Activated CD8-positive, alpha-beta memory T cell treated with anti-CD3 and anti-CD28 coated beads, Interleukin-2, amount 50 U/mL, for 48 hours (primary cell): ENCODE results near the gene CLEC4M.
"Not testable (repeated sequence)": the region's sequence is repeated elsewhere in the genome, so short reads cannot be mapped to it uniquely, and the experiment has no call there.

ENCODE experiments used
- DNase-seq: peaks from one replicate; pipeline ENCODE4 v3.0.0-alpha.2; 2020

CLEC4M gene

DNA sequence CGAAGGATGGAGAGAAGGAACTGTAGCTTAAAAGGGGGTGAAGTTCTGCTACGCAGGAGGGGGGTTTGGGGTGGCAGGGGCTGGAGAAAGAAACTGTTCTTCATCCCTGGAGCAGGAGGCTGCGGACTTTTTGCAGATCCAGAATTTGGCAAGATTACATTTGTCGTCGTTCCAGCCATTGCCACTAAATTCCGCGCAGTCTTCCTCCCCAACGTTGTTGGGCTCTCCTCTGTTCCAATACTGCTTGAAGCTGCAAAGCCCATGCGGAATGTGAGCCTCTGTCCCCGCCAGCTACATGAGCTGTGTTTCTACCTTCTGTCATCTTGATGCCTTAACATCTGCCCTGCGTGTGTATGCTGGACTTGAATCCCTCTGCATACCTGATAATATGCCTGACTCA is 20.1 kb upstream of the CLEC4M start:
- DNase-seq, result no peak

DNA sequence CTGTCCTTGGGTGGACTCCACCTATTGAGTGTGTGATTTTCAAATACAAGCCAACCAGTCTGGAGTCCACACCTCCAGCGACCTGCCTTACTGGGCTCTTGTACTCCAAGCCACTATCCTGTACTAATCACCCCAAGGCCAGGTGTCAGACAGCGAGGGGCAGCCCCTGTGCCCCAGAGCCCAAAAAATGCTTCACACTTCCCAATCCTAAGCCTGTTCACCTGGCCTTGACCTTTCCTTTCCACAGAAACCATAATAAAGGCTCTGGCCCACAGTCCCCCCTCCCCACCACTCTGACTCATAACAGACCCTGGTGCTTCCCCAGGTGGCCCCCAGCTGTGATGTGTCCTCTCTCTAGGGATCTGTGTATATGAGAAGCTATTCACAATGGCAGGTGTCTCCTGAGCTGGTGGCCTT is 19.6 kb upstream of the CLEC4M start:
- DNase-seq, result no peak

DNA sequence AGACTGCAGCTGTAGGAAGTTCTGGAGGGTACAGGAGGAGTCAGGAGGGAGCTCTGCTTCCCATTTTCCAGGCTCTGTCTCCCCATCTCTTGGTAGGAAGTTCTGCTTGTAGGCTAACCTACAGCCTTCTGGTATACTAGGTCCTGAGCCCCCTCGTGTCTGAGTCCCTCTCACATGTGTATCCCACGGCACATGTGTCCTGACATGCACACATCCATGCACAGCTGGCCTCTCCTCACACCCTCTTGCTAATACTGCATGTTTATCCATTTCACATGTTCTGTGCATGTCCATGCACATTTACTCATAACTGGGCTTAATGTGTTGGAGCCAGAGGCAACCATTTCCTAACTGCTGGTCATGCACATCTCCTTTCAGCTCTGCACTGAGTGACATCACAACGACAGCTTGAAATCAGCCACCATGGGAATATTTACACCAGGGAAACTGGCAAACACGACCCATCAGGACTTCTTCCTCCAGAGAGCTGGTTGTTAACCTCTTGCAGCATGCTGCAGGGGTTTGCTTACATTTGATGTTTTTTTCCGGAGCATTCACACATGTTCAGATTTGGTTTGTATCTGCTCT is 18.8 kb upstream of the CLEC4M start:
- no peak for DNase-seq

DNA sequence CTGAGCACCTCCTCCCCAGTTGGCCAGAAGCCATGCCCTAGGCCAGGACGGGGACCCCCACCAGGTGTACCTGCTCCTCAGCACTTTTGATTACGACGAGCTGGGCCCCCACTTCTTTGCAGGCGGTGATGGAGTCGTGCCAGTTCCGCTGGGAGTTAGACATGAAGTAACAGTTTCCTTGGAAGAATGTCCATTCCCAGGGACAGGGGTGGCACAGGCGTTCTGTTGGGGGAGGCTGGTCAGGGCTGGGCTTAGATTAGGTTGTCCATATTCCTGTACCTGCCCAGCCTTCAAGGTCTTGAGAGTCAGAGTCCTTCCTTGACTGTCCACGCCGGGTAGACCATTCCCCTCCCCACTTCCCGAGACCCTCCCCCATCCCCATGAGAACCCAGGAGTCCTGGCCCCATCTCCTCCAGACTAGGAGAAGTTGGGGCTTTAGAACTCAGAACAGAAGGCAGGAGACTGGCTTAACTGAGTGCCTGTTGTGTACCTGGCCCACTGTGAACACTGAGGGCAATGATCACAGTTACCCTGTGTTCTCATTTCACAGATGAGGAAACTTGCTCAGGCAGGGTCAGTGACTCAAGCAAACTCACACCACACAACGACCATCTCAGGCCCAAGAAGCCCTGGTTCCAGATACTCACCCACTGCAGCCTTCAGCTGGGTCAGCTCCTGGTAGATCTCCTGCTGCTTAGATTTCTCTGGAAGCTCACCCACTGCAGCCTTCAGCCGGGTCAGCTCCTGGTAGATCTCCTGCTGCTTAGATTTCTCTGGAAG is 18.0 kb upstream of the CLEC4M start:
- DNase-seq, result no peak

DNA sequence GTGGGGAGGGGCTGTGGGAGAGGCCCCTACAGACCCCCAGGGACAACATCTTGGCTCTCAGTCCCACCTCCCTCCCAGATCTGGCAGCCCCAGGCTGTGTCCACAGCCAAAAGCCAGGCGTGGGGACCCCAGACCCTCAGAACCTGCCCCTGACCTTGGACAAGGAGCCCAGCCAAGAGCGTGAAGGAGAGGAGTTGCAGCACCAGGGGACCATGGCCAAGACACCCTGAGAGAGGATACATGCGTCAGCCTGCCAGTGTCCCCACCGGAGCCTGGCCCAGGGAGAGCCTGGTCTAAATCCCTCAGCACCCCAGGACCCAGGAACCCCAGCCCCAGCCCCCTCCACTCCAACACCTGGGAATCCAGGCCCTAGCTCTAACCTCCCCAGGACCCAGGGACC is 16.7 kb upstream of the CLEC4M start:
- DNase-seq, result not testable (repeated sequence)

DNA sequence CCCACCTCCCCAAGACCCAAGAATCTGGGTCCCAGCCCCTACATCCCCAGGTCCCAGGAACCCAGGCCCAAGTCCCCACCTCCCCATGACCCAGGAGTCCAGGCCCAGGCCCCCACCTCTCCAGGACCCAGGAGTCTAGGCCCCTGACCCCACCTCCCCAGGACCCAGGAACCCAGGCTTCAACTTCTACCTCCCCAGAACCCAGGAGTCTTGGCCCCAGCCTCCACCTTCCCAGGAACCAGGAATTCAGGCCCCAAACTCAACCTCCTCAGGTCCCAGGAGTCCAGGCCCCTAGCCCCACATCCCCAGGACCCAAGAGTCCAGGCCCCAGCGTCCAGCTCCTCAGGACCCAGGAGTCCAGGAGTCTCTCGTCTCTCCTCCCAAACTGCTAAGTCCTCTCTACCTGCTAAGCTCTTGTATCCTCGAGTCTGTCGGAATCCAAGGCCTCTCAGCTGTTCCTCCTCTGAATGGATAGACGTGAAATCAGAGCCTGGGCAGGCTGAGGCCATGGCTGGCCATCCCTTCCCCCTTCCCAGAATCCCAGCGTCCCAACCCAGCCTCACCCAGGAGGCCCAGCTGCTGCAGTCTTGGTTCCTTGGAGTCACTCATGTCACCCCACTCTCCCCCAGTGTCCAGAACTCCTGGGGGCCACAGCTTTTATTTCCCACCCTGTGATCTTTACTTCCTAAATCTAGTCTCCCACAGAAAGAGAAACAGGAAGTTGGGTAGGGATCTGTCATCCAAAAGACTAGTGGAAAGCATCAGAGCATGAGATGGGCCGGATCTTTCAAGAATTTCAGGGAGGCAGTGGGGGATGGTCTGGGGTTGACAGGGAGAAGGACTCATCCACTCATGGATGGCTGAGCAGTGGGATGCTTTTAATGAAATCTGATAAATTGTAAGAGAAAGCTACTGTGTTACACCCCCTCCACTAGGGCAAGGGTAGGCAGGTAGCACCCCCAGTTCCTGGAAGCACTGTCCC is 15.8 kb upstream of the CLEC4M start, which contains the start of gene CD209:
TSS of gene CD209 (minus strand) at position 632 of the 982 bp plus-strand sequence. CDS start at position 609, 23 bp downstream.
- DNase-seq, result no peak

DNA sequence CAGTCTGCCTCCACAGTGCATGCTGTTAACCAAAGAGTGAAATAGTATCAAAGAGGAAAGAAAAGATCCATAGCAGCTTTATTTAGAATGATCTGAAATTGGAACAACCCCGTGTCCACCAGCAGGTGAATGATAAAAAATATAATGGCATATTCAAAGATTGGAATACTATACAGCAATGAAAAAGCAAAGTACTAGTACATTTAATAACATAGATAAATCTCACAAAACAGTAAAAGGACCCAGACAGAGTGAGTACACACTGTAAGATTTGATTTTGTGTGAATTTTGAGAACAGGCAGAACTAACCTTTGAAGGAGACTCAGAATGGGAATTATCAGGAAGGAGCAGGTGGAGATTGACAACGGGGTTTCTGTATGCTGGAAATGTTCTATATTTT is 14.9 kb upstream of the CLEC4M start:
- DNase-seq, result no peak

DNA sequence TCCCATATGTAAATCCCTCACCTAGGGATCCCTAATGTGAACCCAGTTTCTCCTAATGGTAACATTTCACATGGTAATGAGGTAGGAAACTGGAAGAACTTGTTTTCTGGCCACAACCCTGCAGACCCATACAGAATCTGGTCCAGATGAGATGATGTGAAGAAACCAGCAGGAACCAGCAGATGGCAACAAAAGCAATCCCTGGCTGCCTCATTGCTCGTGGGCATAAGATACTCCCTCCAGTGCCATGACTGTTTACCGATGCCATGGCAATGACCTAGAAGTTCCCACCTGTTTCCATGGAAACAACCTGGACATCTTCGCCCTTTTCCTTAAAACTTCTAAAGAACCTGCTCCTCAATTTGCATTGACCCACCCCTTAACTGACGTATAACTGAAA is 14.3 kb upstream of the CLEC4M start:
- no peak for DNase-seq

DNA sequence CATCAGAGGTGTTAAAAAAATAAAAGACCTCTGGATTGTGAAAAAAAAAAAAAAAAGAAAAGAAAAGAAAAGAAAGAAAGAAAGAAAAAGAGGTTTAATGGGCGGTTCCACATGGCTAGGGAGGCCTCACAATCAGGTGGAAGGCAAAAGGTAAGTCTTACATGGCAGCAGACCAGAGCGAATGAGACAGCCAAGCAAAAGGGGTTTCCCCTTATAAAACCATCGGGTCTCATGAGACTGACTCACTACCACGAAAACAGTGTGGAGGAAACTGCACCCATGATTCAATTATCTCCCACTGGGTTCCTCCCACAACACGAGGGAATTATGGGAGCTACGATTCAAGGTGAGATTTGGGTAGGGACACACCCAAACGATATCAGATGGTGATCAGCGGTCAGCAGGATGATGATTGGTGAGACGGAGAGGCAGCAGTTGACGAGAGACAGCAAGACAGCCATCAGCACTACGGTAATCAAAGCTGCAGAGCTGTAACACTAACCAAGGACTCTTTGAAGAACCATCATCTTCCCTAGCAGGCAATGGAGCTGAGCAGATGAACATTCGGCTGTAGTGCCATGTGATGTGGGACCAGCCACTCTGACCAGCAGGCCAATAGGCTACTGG is 11.8 kb upstream of the CLEC4M start:
- no peak for DNase-seq

DNA sequence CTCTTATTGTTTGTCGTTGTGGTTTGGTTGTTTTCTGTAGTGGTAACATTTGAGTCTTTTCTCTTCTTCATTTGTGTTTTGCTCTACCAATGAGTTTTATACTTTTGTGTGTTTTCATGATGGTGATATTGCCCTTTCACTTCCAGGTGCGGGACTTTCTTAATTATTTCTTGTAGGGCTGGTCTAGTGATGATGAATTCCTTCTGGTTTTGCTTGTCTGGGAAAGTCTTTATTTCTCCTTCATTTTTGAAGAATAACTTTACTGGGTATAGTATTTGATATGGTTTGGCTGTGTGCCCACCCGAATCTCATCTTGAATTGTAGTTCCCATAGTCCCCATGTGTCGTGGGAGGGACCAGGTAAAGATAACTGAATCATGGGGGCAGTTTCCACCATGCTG is 6.8 kb upstream of the CLEC4M start:
- no peak for DNase-seq

DNA sequence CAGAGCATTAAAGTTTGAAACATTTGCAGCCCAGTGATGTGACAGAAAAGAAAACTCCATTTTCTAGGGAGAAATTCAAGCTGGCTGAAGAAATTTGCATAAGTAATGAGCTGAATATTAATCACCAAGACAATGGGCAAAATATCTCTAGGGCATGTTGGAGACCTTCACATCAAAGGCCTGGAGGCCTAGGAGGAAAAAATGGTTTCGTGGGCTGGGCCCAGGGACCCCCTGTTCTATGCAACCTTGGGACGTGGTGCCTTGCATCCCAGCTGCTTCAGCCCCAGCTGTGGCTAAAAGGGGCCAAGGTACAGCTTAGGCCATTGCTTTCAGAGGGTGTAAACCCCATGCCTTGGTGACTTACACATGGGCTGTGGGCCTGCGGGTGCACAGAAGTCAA is 5.7 kb upstream of the CLEC4M start:
- DNase-seq, result no peak

DNA sequence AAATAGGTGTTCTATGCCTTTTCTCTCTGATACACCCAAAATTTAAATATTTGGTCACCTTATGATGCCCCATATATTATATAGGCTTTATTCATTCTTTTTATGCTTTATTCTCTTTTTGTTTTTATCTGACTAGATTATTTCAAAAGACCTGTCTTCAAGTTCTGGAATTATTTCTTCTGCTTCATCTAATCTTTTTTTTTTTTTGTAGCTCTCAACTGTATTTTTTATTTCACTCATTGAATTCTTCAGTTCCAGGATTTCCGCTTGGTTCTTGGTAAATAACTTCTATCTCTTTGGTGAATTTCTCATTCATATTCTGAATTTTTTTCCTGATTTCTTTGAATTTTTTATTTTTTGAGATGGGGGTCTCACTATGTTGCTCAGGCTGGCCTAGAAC is 3.9 kb upstream of the CLEC4M start:
- no peak for DNase-seq

DNA sequence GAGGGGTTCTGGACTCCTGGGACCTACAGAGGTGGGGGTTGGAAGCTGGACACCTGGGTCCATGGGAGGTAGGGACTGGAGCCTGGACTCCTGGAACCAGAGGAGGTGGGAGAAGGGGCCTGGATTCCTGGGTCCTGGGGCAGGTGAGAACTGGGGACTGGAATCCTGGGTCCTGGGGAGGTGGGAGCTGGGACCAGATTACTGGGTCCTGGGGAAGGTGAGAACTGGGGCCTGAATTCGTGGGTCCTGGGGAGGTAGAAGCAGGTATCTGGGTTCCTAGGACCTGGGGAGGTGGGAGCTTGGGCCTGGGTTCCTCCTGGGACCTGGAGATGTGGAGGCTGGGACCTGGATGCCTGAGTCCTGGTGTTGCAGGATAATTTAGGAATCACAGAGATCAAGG is 653 bp downstream of the CLEC4M start:
- DNase-seq, result no peak

DNA sequence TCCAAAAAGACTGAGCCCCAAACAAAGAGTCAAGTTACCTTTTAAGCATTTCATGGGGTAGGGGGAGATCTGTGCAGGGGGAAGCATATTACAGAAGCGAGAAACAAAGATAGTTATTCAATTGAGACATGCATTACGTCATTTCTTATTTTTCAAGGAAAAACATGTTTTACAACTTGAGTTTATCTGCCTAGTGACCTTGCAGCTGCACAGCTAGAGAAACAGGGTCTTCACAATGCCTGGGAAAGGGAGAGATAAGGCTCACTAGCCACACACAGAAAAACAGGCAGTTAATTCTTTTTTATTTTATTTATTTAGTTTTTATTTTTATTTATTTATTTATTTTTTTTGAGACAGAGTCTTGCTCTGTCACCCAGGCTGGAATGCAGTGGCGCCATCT is 1.1 kb downstream of the CLEC4M start:
- DNase-seq, result not testable (repeated sequence)

DNA sequence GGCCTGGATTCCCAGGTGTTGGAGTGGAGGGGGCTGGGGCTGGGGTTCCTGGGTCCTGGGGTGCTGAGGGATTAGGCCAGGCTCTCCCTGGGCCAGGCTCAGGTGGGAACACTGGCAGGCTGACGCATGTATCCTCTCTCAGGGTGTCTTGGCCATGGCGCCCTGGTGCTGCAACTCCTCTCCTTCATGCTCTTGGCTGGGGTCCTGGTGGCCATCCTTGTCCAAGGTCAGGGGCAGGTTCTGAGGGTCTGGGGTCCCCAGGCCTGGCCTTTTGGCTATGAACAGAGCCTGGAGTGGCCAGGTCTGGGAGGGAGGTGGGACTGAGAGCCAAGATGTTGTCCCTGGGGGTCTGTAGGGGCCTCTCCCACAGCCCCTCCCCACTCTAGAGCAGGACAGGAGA is 2.0 kb downstream of the CLEC4M start:
- DNase-seq, result not testable (repeated sequence)

DNA sequence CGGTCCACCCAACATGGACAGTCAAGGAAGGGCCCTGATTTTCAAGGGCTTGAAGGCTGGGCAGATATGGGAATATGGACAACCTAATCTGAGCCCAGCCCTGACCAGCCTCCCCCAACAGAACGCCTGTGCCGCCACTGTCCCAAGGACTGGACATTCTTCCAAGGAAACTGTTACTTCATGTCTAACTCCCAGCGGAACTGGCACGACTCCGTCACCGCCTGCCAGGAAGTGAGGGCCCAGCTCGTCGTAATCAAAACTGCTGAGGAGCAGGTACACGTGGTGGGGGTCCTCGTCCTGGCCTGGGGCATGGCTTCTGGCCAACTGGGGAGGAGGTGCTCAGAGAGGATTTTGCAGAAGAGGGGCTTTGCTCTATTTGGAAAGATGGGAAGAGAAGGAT is 3.5 kb downstream of the CLEC4M start:
- DNase-seq, result no peak

DNA sequence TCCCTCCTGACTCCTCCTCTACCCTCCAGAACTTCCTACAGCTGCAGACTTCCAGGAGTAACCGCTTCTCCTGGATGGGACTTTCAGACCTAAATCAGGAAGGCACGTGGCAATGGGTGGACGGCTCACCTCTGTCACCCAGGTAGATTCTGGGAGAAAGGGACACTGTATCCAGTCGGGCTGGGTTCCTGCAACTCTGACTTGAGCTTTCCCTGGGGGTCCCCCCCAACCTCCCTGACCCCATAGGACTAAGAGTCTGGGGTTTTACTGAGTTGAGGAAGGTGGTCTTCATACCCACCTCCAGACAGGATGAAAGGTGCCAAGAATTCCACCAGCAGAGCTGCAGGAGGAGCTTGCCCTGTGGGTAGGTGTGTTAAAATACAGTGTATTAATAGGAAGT is 4.4 kb downstream of the CLEC4M start:
- no peak for DNase-seq

DNA sequence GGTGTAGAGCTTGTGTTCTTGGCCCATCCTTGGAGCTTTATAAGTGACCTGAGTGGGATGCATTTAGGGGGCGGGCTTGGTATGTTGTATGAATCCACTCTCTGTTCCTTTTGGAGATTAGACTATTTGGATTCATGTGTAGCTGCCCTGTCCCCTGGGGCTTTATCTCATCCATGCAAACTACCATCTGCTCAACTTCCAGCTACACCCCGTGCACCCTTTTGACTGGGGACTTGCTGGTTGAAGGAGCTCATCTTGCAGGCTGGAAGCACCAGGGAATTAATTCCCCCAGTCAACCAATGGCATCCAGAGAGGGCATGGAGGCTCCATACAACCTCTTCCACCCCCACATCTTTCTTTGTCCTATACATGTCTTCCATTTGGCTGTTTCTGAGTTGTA is 6.1 kb downstream of the CLEC4M start:
- no peak for DNase-seq

DNA sequence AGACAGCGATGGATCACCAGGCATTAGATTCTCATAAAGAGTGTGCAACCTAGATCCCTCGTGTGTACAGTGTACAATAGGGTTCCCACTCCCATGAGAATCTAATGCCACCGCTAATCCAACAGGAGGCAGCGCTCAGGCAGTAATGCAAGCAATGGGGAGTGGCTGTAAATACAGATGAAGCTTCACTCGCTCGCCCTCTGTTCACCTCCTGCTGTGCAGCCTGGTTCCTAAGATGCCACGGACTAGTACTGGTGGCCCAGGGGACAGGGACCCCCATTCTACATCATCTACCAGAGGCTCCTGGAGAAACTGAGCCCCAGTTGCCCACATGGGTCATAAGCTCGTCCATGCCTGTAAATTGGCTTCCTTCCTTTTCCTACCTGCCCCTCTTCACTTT is 8.0 kb downstream of the CLEC4M start:
- DNase-seq, result no peak

DNA sequence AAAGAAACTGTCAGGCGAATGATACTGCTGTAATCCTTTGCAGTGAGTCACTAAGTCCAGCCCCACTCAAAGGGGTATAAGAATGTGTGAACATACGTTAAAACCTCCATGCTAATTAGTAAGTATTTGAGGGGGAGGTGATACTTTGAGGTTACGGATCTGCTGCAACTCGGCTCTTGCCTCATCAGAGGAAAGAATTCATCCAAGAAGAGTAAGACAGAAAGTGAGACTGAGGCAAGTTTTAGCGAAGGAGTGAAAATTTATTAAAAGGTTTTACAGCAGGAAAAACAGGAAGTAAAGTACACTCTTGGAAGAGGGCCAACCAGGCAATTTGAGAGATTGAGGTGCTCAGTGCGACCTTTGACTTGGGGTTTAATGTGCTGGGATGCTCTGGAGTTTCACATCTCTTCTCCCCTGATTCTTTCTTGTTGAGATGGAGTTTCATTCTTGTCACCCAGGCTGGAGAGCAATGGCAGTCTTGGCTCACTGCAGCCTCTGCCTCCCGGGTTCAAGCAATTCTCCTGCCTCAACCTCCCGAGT is 9.8 kb downstream of the CLEC4M start:
- no peak for DNase-seq

DNA sequence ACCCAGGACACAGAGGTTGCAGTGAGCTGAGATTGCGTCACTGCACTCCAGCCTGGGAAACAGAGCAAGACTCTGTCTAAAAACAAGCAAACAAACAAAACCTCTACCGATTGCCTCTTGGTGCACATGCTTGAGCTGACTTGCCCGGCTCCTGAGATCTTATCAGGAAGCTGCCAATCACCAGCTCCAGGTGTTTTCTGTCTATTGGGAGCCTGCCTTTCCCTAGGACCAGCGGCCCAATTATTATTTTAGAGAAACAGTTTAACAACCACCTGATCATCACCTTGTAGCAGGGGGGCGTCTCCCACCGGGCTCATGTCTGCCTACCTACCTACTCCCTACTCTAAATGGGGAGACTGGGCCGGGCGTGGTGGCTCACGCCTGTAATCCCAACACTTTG is 10.8 kb downstream of the CLEC4M start:
- no peak for DNase-seq

DNA sequence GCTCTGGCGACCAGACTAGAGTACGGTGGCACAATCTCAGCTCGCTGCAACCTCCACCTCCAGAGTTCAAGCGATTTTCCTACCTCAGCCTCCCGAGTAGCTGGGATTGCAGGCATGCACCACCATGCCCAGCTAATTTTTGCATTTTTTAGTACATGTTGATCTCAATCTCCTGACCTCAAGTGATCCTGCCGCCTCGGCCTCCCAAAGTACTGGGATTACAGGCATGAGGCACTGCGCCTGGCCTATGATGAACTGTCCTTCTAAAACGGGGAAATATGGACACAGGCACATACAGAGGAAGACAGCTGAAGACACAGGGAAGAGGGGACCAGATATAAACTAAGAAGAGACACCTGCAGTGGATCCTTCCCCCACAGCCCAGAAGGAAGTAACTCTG is 12.7 kb downstream of the CLEC4M start:
- DNase-seq, result no peak

DNA sequence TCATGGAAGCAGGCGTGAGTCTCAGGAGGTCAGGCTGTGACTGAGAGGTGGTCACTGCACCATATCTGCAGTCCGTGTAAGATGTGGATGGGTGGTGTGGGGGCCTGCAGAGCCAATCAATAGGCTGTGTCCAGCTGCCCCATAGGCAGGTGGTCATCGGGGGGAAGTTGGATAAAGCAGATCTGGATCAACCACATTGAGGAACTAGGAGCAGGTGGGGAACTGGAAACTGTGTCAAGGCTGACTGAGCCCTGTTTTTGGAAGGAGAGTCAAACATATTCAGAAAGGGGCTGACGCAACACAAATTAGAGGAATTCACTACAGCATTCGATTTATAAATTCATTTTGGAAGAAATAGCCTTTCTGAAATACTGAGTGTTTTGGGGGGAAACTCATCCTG is 15.0 kb downstream of the CLEC4M start:
- DNase-seq, result no peak
